HepG2 (cell line): ENCODE data around the gene SCRN3. TPM values are rescaled to one million over a fixed set of nuclear protein-coding genes. Genes with fewer than 3 reads are reported as not detected.

Experiments used
- ATAC-seq: fragments of 200-7000 bp; cut with Tn5 transposase; 3 replicates; pipeline ENCODE4 v1.9.1; 2020; ENCODE audit warnings: mild to moderate bottlenecking, moderate library complexity
- BruUV-seq: library from RNA; stranded (reverse); fragments of 400-500 nt; replicated peaks from 2 replicates; lab custom pipeline; 2021; lab: Mats Ljungman, UMichigan
- CTCF ChIA-PET: fragments of 300-600 bp; formaldehyde crosslinking; extraction: SDS; loops from one replicate; lab custom pipeline; 2021; ENCODE audit warnings: low total read pairs, inconsistent platforms, low intra/inter-chr PET ratio; lab: Yijun Ruan, JAX
- POLR2A ChIA-PET: fragments of 350-600 bp; sonication (Branson Sonifier 250); formaldehyde crosslinking; loops from one replicate; lab custom pipeline; 2020; ENCODE audit warnings: antibody characterized with exemption, inconsistent platforms; lab: Yijun Ruan, JAX
- DNase-seq: peaks from one replicate; pipeline ENCODE4 v3.0.0-alpha.2; 2015; ENCODE audit warnings: low spot score
- FAIRE-seq: peaks from 3 replicates; lab custom pipeline; 2011; peaks lifted over from hg19 to GRCh38; lab: Jason Lieb, UNC
- H2AFZ ChIP-seq: one replicate; pipeline ENCODE4 v1.6.1; 2011; ENCODE audit warnings: low read length, inconsistent platforms
- H3K27ac ChIP-seq: fragments of 300-600 bp; 3 replicates; pipeline ENCODE4 v1.8.0; 2011; ENCODE audit warnings: mixed run types, mild to moderate bottlenecking, mixed read lengths, low read length, inconsistent platforms; ENCODE audit not compliant: insufficient read depth; ENCODE audit errors: extremely low read length
- H3K27me3 ChIP-seq, 2 experiments: fragments of 200-600 bp in 1 of 2; 2 replicates in 1 of 2; 3 replicates in 1 of 2; pipeline versions ENCODE4 v1.6.0 to v1.8.0; 2011; ENCODE audit warnings: low read length in 2 of 2, mild to moderate bottlenecking in 2 of 2, moderate library complexity in 2 of 2, inconsistent platforms in 1 of 2; ENCODE audit not compliant: insufficient read depth in 2 of 2, control insufficient read depth in 1 of 2
- H3K36me3 ChIP-seq, 2 experiments: fragments of 200-600 bp in 1 of 2; replicated peaks in 1 of 2; 2 replicates in 1 of 2; 3 replicates in 1 of 2; pipeline versions ENCODE4 v1.5.1 to v1.8.0; 2011; ENCODE audit warnings: low read length in 2 of 2, inconsistent platforms in 1 of 2; ENCODE audit not compliant: insufficient read depth in 2 of 2, control insufficient read depth in 1 of 2
- H3K4me1 ChIP-seq: 2 replicates; pipeline ENCODE4 v1.5.1; 2012; ENCODE audit warnings: low read length, inconsistent platforms; ENCODE audit not compliant: insufficient read depth
- H3K4me2 ChIP-seq: 2 replicates; pipeline ENCODE4 v1.6.0; 2011; ENCODE audit warnings: low read depth, low read length, inconsistent platforms
- H3K4me3 ChIP-seq, 3 experiments: fragments of 200-600 bp in 1 of 3; sonication (generic), shearing (Covaris generic) in 1 of 3; replicated peaks in 1 of 3; 2 replicates each; pipeline ENCODE4 v1.5.1; 2011 to 2016; ENCODE audit warnings: low read length in 3 of 3, inconsistent platforms in 2 of 3, low read depth in 2 of 3, mild to moderate bottlenecking in 2 of 3, control low read depth in 1 of 3, mixed read lengths in 1 of 3; ENCODE audit not compliant: insufficient read depth in 1 of 3
- H3K79me2 ChIP-seq: one replicate; pipeline ENCODE4 v1.6.1; 2011; ENCODE audit warnings: low read length, inconsistent platforms; ENCODE audit not compliant: insufficient read depth
- H3K9ac ChIP-seq: 2 replicates; pipeline ENCODE4 v1.6.0; 2011; ENCODE audit warnings: mild to moderate bottlenecking, low read depth, low read length, inconsistent platforms; ENCODE audit not compliant: insufficient read depth
- H3K9me3 ChIP-seq: 2 replicates; pipeline ENCODE4 v1.5.1; 2012; ENCODE audit warnings: mild to moderate bottlenecking, low read length
- H4K20me1 ChIP-seq: 2 replicates; pipeline ENCODE4 v1.6.0; 2011; ENCODE audit warnings: inconsistent platforms, mild to moderate bottlenecking, low read length, moderate library complexity; ENCODE audit not compliant: insufficient read depth
- BRD4 ChIP-seq: sonication (generic); formaldehyde crosslinking; IDR thresholded peaks from 2 replicates; pipeline ENCODE4 v1.4.0; 2020; ENCODE audit warnings: missing genetic modification reagents
- FOXP1 ChIP-seq, 2 experiments: fragments of 450-650 bp in 1 of 2; IDR thresholded peaks; 2 replicates each; pipeline ENCODE4 v1.6.1; 2017 to 2018; ENCODE audit warnings: antibody characterized with exemption in 1 of 2
- RARA ChIP-seq: IDR thresholded peaks from 2 replicates; pipeline ENCODE4 v1.6.1; 2016; ENCODE audit warnings: missing genetic modification reagents, missing compliant biosample characterization
- SMAD1 ChIP-seq: sonication (generic); formaldehyde crosslinking; IDR thresholded peaks from 2 replicates; pipeline ENCODE4 v1.4.0; 2020; ENCODE audit warnings: missing genetic modification reagents, low read depth, mild to moderate bottlenecking, borderline replicate concordance
- ZNF256 ChIP-seq: sonication (generic); formaldehyde crosslinking; conservative IDR thresholded peaks from 2 replicates; pipeline ENCODE4 v1.4.0; 2020; ENCODE audit warnings: missing genetic modification reagents
- ZNF75D ChIP-seq: sonication (generic); formaldehyde crosslinking; IDR thresholded peaks from 2 replicates; pipeline ENCODE4 v1.8.1; 2023; ENCODE audit warnings: missing genetic modification reagents, mild to moderate bottlenecking, borderline replicate concordance
- ZNF780A ChIP-seq: sonication (generic); formaldehyde crosslinking; IDR thresholded peaks from 2 replicates; pipeline ENCODE4 v1.8.0; 2022; ENCODE audit warnings: mild to moderate bottlenecking, missing genetic modification reagents, moderate library complexity
- ZNF879 ChIP-seq: sonication (generic); formaldehyde crosslinking; IDR thresholded peaks from 2 replicates; pipeline ENCODE4 v1.8.1; 2023; ENCODE audit warnings: missing genetic modification reagents
- WGBS: methylation state at CpG from one replicate; pipeline ENCODE4 v1.1.6; 2017; ENCODE audit warnings: low lambda C conversion rate; 5-methylcytosine and 5-hydroxymethylcytosine counted together
- in situ Hi-C: cut with HindIII; loops from 2 replicates; pipeline ENCODE4 v1.10.0; 2017; ENCODE audit warnings: low pct_unique_long_range_greater_than_20kb; ENCODE audit not compliant: extremely low pct_ligation_motif_present
- intact Hi-C: fragments of 100-400 bp; cut with micrococcal nuclease; formaldehyde crosslinking; loops from one replicate; pipeline ENCODE4 v1.10.0; 2022; ENCODE audit not compliant: unreplicated experiment
- polyA plus RNA-seq, 8 experiments: library from polyadenylated mRNA; depleted of rRNA in 3 of 8; stranded (reverse) in 7 of 8; unstranded in 1 of 8; fragments of >200 nt; fragmentation: Illumina TruSeq in 4 of 8; extraction: Trizol in 4 of 8; gene quantifications; 2 replicates each; pipeline versions ENCODE4 v1.2.1 to v1.2.3, GENCODE V29; 2011 to 2016; ENCODE audit warnings: low read depth in 4 of 8, missing spikeins in 1 of 8, mixed read lengths in 1 of 8; ENCODE audit not compliant: insufficient read depth in 1 of 8
- total RNA-seq, 5 experiments: library from RNA; depleted of rRNA; stranded (reverse); fragments of >200 nt; fragmentation: Illumina TruSeq; extraction: Trizol; gene quantifications; 2 replicates each; pipeline ENCODE4 v1.2.3, GENCODE V29; 2016; ENCODE audit warnings: low read depth in 1 of 5

SCRN3 gene
- total and polyA plus RNA-seq, 2 of the 13 experiments (the other 11 are each of a cell fraction or from before 2014, with no cell fraction given) = 6.6 to 11.3 TPM

DNA sequence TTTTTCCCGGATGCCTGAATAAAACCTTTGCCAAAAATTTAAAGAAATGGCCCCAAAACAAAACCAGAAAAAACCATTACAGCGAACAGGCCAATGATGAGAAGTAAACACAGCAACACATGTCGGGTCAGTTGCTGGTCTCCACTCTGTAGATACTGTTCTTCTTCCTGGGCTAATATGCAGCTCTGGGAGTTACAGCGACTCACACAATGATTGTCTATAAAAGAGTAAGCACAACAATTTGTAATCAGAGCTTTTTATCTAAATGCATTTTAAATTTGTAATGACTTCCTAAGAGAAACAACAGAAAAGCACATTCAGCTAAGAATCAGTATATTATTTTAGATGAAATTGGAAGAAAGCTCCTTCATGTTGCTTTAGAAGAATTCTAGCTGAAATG is 51.0 kb downstream of the SCRN3 start (continued):
- no peak for TF ChIP-seq SMAD1 (CRISPR knock-in tag)
- no peak for TF ChIP-seq RARA (CRISPR knock-in tag)

DNA sequence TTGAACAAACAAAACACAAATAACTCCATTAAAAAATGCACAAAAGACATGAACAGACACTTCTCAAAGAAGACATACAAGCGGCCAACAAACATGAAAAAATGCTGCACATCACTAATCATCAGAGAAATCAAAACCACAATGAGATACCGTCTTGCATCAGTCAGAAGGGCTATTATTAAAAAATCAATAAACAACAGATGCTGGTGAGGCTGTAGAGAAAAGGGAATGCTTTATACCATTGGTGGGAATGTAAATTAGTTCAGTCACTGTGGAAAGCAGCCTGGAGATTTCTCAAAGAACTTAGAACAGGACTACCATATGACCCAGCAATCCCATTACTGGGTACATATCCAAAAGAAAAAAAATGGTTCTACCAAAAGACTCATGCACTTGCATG is 53.5 kb downstream of the SCRN3 start:
- H4K20me1 ChIP-seq = no peaks in the 10 kb centered on the region
- WGBS = 38% methylated on average over 2 of the region's 2 CpGs
- no peaks in the 10 kb centered on the region for H3K27me3 ChIP-seq
- intact Hi-C loops = no loop called here
- H3K4me2 ChIP-seq = no peak overlapping the region
- H3K4me3 ChIP-seq = no peak overlapping the region
- no peak for FAIRE-seq
- no peak for DNase-seq
- no peak overlapping the region for H2AFZ ChIP-seq
- in situ Hi-C loops = no loop called here
- ATAC-seq = no peak
- ChIA-PET CTCF (no interaction called here), POLR2A (no interaction called here)
- H3K79me2 ChIP-seq = no peaks in the 10 kb centered on the region
- H3K27ac ChIP-seq = no peak overlapping the region
- H3K4me1 ChIP-seq = no peaks in the 10 kb centered on the region
- no TSS peak for BruUV-seq
- H3K9ac ChIP-seq = no peak overlapping the region
- no peaks in the 10 kb centered on the region for H3K9me3 ChIP-seq
- TF ChIP-seq ZNF256 (CRISPR knock-in tag) (no peak), ZNF75D (CRISPR knock-in tag) (no peak), ZNF879 (CRISPR knock-in tag) (no peak), FOXP1 (IDR thresholded peaks at IDR 0.05) (no peak), FOXP1 (CRISPR knock-in tag; IDR thresholded peaks at IDR 0.05) (no peak), ZNF780A (CRISPR knock-in tag) (no peak), BRD4 (no peak)
- TF ChIP-seq, all 625 proteins: peak for 0
- H3K36me3 ChIP-seq = no peaks in the 10 kb centered on the region
